AG04449 (cell line): Measurements from ENCODE around the gene IL17REL.

Experiments used
- CTCF ChIA-PET: fragments of 350-600 bp; formaldehyde crosslinking; extraction: SDS; loops from one replicate; lab custom pipeline; 2021; ENCODE audit warnings: antibody characterized with exemption; lab: Yijun Ruan, JAX
- POLR2A ChIA-PET: fragments of 400-600, 350-600 bp; formaldehyde crosslinking; extraction: SDS; loops from one replicate; lab custom pipeline; 2020; ENCODE audit warnings: antibody characterized with exemption, inconsistent platforms; lab: Yijun Ruan, JAX
- DNase-seq: peaks from one replicate; pipeline ENCODE4 v3.0.0-alpha.2; 2010; ENCODE audit warnings: low read depth, low spot score
- H3K4me3 ChIP-seq: 2 replicates; pipeline ENCODE4 v1.5.1; 2011; ENCODE audit warnings: low read depth, mild to moderate bottlenecking, control low read depth, low read length
- CTCF ChIP-seq: IDR thresholded peaks from one replicate; pipeline ENCODE4 v1.5.1; 2011; ENCODE audit warnings: mild to moderate bottlenecking, moderate library complexity, low read length, control low read depth, inconsistent platforms; ENCODE audit not compliant: insufficient read depth; ENCODE audit errors: missing control alignments

Gene IL17REL

GRCh38 chr22:49975543-49976389, 36.8 kb downstream of the IL17REL start:
- H3K4me3 ChIP-seq, result no peak overlapping the region
- no peak for TF ChIP-seq CTCF
- POLR2A ChIA-PET, result no interaction called here
- CTCF ChIA-PET, result interaction anchor here (0.6 to 1.9 kb wide), 3 partner anchors 10 to 88 kb away, joined by 3 to 7 read pairs (median 5); no protein-coding TSS in a partner anchor
- DNase-seq, result no peak

GRCh38 chr22:49973018-49973961, 39.3 kb downstream of the IL17REL start:
- POLR2A ChIA-PET, result no interaction called here
- CTCF ChIA-PET, result no interaction called here
- no peak for TF ChIP-seq CTCF
- DNase-seq, result no peak
- H3K4me3 ChIP-seq, result no peak overlapping the region

GRCh38 chr22:49972163-49973017, 40.2 kb downstream of the IL17REL start:
- ChIA-PET CTCF (interaction anchor here (1.2 kb wide), 1 partner anchor 8 kb away, joined by 3 read pairs; no protein-coding TSS in a partner anchor), POLR2A (no interaction called here)
- H3K4me3 ChIP-seq, result no peak overlapping the region
- TF ChIP-seq CTCF, result no peak
- no peak for DNase-seq

- CTCF ChIA-PET, result interaction anchor here (1.0 to 1.2 kb wide), 2 partner anchors 8 to 38 kb away, joined by 3 read pairs; no protein-coding TSS in a partner anchor
- POLR2A ChIA-PET, result interaction anchor here (0.9 to 1.5 kb wide), 5 partner anchors 9 to 36 kb away, joined by 3 to 7 read pairs (median 5); partner anchors contain the start of gene PIM3
- no peak for TF ChIP-seq CTCF
- DNase-seq, result no peak
- H3K4me3 ChIP-seq, result peak overlapping the region; percentile 55
These were observed 41.1 kb downstream of the IL17REL start for GRCh38 chr22:49971232-49972162.
